ENCODE measurements around the gene KLK13. TPM values are rescaled to one million over a fixed set of nuclear protein-coding genes. Genes with fewer than 3 reads are reported as not detected.
A peak's percentile ranks its signal among the peaks of the same experiment; 100 is the strongest.

KLK13 gene
- total RNA-seq, 2 donors from 2014 or later = 0.42 to 3.4 TPM

DNA sequence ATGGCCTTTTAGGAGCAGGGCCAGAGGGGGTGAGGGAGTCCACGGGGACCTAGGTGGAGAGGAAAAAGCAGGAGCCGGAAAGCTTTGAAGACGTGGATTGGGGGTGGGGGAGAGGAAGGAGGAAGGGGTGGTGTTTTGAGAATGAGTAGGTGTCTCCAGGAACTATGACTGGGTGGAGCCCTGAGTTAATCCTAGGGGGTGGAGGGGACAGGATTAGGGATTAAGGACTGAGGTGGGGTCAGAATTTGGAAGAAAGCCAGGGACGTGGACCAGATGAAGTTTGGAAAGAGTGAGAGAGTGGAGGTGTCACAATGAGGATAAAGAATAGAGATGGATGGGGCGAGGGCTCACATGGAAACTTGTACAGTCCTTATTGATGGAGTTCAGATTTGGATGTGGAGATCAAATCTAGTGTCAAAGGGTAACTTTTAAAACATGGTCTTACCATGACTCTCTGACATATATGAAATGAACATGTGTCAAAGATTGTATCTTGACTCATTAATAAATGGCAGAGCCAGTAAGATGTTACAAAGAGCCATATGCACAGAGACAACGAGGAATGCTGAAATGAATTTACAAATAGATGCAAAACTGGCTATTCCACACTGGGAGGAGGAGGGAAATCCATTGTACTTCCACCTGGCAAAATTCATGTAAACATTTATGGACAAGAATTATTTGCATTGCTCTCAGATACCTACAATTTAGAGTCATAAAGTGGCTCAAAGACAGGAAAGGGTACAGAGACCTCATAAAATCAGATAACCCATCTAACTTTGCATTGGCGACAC is 1.7 kb upstream of the KLK13 start:
- H3K36me3 ChIP-seq (ENCODE audit: control insufficient read depth, insufficient read depth, low read length) = no peaks in the 10 kb centered on the region
- H3K4me1 ChIP-seq (ENCODE audit: control insufficient read depth, insufficient read depth, low read length) = no peaks in the 10 kb centered on the region
- 84 to 88% methylated on average over 7 of the region's 7 CpGs for WGBS, 2 experiments (ENCODE audit: insufficient coverage in 1 of 2, insufficient read length in 1 of 2)
- no peak for TF ChIP-seq CTCF (conservative IDR thresholded peaks at IDR 0.05)
- no peak overlapping the region for H3K27ac Mint-ChIP-seq
- H3K9me3 Mint-ChIP-seq = no peaks in the 10 kb centered on the region
- DNase-seq = peak; percentile 37
- H3K9me3 ChIP-seq (ENCODE audit: control insufficient read depth, low read length) = no peaks in the 10 kb centered on the region
- H3K4me1 Mint-ChIP-seq = peaks cover 7% of the 10 kb centered on the region
- peaks cover 12% of the 10 kb centered on the region for H3K27me3 ChIP-seq (ENCODE audit: control insufficient read depth, insufficient read depth, low read length, poor library complexity, severe bottlenecking)
- no peak overlapping the region for H3K4me3 ChIP-seq (ENCODE audit: low read length)
- no peak overlapping the region for H3K9ac ChIP-seq (ENCODE audit: extremely low read depth, low read length, poor library complexity, severe bottlenecking)
- H3K36me3 Mint-ChIP-seq (ENCODE audit: low read depth) = no peaks in the 10 kb centered on the region
- H3K27ac ChIP-seq (ENCODE audit: low read depth, low read length) = no peak overlapping the region
- H3K27me3 Mint-ChIP-seq (ENCODE audit: insufficient read depth) = peaks cover 16% of the 10 kb centered on the region
- no peak overlapping the region for H3K4me3 Mint-ChIP-seq

DNA sequence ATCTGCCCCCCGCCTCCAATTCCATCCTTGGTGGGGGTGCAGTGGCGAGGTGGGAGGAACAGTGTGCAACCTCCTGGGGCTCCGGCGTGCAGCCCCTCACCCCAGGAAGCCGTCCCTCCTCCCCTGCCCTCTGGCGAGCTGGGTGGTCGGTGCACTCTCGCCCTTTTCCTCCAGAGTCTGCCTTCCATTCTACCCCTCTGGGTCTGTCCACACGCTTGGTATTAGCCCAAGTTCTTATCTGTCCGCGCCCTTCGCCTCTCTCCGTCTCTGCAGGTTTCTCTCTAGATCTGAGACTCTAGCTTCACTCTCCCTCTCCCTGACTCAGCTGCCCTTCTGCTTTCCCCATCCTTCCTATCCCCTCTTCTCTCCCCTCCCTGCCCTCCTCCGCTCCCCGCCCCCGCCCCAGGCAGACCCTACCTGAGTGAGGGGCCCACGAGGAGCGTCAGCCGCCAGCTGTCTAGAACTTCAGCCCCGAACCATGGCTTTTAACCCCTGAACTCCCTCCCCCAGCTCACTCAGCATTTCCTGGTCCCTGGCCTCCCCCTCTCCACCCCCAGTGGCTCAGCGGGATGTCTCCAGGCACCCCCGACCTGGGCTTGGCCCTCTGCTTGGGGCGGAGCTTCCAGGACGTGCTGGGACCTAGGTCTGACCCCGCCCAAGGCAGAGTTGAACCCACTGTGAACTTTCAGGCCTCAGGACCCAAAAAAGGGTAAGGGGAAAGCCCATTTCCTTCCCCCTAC is 499 bp upstream of the KLK13 start:
- H3K27me3 Mint-ChIP-seq (ENCODE audit: insufficient read depth) = peaks cover 27% of the 10 kb centered on the region
- no peaks in the 10 kb centered on the region for H3K9me3 Mint-ChIP-seq
- Histone ChIP-seq H3K4me3 (ENCODE audit: low read length) (peak overlapping the region; percentile 69), H3K9me3 (ENCODE audit: control insufficient read depth, low read length) (no peaks in the 10 kb centered on the region), H3K9ac (ENCODE audit: extremely low read depth, low read length, poor library complexity, severe bottlenecking) (no peak overlapping the region), H3K27ac (ENCODE audit: low read depth, low read length) (no peak overlapping the region), H3K36me3 (ENCODE audit: control insufficient read depth, insufficient read depth, low read length) (no peaks in the 10 kb centered on the region), H3K4me1 (ENCODE audit: control insufficient read depth, insufficient read depth, low read length) (no peaks in the 10 kb centered on the region), H3K27me3 (ENCODE audit: control insufficient read depth, insufficient read depth, low read length, poor library complexity, severe bottlenecking) (peaks cover 12% of the 10 kb centered on the region)
- TF ChIP-seq CTCF (conservative IDR thresholded peaks at IDR 0.05) = peak; percentile 47
- H3K4me1 Mint-ChIP-seq = peaks cover 7% of the 10 kb centered on the region
- DNase-seq = no peak
- H3K36me3 Mint-ChIP-seq (ENCODE audit: low read depth) = no peaks in the 10 kb centered on the region
- WGBS, 2 experiments (ENCODE audit: insufficient coverage in 1 of 2, insufficient read length in 1 of 2) = 25 to 28% methylated on average over 12 to 25 of the region's 25 CpGs
- no peak overlapping the region for H3K27ac Mint-ChIP-seq
- H3K4me3 Mint-ChIP-seq = peak overlapping the region; percentile 59

GRCh38 chr19:51063664-51064063 is 1.2 kb downstream of the KLK13 start:
- Histone ChIP-seq H3K9me3 (ENCODE audit: control insufficient read depth, low read length) (no peaks in the 10 kb centered on the region), H3K27me3 (ENCODE audit: control insufficient read depth, insufficient read depth, low read length, poor library complexity, severe bottlenecking) (peaks cover 9% of the 10 kb centered on the region), H3K27ac (ENCODE audit: low read depth, low read length) (no peak overlapping the region), H3K36me3 (ENCODE audit: control insufficient read depth, insufficient read depth, low read length) (no peaks in the 10 kb centered on the region), H3K4me1 (ENCODE audit: control insufficient read depth, insufficient read depth, low read length) (no peaks in the 10 kb centered on the region), H3K4me3 (ENCODE audit: low read length) (no peak overlapping the region), H3K9ac (ENCODE audit: extremely low read depth, low read length, poor library complexity, severe bottlenecking) (no peak overlapping the region)
- Mint-ChIP-seq H3K4me1 (peaks cover 7% of the 10 kb centered on the region), H3K27ac (no peak overlapping the region), H3K27me3 (ENCODE audit: insufficient read depth) (peaks cover 28% of the 10 kb centered on the region), H3K4me3 (peak overlapping the region; percentile 59), H3K36me3 (ENCODE audit: low read depth) (no peaks in the 10 kb centered on the region), H3K9me3 (no peaks in the 10 kb centered on the region)
- no peak for TF ChIP-seq CTCF (conservative IDR thresholded peaks at IDR 0.05)
- 97 to 100% methylated on average over 4 to 7 of the region's 7 CpGs for WGBS, 2 experiments (ENCODE audit: insufficient coverage in 1 of 2, insufficient read length in 1 of 2)
- no peak for DNase-seq
